Amniotic stem cell (primary cell): ENCODE data around the gene NMRAL1.

Experiments used
- DNase-seq: peaks from one replicate; lab custom pipeline; 2025; lab: John Stamatoyannopoulos, UW

Gene NMRAL1

GRCh38 chr16:4426021-4426684 is 48.3 kb downstream of the NMRAL1 start:
- DNase-seq: no peak

GRCh38 chr16:4425378-4426020 is 48.9 kb downstream of the NMRAL1 start, which contains the start of gene DNAJA3:
Gene DNAJA3 (plus strand): TSS chr16:4425868. CDS start chr16:4425882, 14 bp downstream.
- peak; percentile 84 for DNase-seq

DNA sequence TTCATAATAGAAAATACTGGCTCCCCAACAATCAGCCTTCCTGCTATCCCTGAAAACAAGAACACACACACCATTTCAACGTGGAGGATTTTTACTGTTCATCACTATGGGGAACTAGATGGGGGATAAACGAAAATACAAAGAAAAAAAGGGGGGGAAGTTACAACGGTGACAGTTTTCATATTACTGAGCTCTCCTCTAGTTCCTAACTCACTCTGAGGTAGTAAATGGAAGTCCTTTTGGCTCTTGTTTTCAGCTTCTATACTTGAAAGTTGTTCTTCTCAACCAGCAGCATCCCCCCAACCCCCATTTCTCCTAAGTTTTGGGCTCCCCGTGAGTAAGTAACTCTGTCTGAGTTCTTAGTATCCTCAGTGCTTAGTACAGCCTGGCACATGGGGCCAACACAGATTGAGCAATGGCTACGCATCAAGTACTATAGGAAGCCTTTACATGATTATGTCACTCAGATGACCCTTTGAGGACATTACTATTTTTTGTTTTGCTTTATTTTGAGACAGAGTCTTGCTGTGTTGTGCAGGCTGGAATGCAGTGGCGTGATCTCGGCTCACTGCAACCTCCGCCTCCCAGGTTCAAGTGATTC is 53.8 kb downstream of the NMRAL1 start:
- DNase-seq: no peak

GRCh38 chr16:4419402-4419959 is 54.9 kb downstream of the NMRAL1 start:
- DNase-seq: no peak

DNA sequence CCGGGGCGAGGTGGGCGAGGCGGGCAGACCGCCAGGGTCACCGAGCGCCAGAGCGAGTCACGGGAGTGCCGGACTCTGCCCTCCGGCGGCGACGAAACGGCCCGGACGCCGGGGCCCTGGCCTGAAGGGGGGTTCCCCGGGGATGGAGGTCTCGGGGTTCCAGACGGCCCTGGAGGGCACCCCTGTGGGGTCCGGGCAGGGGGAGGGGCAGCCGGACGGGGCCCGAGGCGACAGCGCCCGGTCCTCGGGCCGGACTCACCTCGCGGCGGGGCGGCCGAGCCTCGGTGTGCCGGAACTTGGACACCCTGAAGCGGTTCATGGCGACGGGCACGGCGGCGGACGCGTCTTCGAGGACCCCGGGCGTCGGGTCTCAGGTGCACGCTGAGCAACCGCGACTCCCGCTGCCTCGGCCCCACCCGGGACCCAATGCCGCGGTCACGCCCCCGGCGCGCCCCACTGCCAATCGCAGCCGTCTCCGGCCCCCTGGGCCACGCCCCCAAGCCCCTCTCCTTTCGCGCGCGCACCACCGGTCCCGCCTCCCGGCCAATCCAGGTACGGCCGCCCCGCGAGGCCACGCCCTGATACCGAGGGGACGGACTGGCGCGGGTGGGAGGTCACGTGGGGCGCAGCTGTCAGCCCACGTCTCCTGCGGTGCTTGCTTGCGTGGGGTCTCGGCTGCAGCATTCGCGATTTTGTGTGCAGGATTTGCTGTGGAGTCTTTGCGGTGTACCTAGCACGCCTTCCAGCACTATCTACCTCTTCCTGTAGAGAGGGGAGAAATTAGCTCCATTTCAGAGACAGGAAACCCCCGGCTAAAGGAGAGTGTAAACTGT is 58.0 kb downstream of the NMRAL1 start, which contains the start of gene CORO7:
CORO7 (minus strand) TSS at position 397 of the 833 bp plus-strand sequence; CDS start at position 319, 78 bp downstream.
- DNase-seq: peak; percentile 68

GRCh38 chr16:4415538-4416199 is 58.8 kb downstream of the NMRAL1 start:
- DNase-seq: no peak

- DNase-seq: no peak
These were observed 60.1 kb downstream of the NMRAL1 start for GRCh38 chr16:4414187-4414917.

- DNase-seq: no peak
These were observed 61.6 kb downstream of the NMRAL1 start for GRCh38 chr16:4412854-4413253.

DNA sequence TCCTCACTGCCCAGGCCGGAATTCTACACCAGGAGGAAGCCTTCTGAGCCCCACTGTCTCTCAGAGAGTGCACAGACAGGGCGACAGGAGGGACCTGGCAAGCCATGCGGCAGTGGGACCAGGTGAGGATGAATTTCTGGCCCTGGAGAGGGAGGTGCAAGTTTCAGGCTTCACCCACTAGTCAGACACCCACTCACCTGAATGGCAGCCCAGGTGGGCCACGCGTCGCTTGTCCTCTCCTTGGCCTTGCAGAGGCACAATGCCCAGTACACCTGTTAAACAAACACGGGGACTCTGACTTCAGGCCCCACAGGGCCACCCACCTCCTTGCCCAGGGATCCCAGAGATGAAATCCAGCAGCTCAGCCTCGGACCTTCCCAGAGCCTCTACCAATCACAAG is 62.3 kb downstream of the NMRAL1 start:
- DNase-seq: no peak
